Hepatocyte (in vitro differentiated cells): ENCODE results near the gene SIPA1L2. TPM values are rescaled to one million over a fixed set of nuclear protein-coding genes. Genes with fewer than 3 reads are reported as not detected.
A peak's percentile ranks its signal among the peaks of the same experiment; 100 is the strongest.

Experiments
- DNase-seq: peaks from one replicate; pipeline ENCODE4 v3.0.0-alpha.2; 2016; ENCODE audit warnings: low spot score
- H2AFZ ChIP-seq: fragments of 200-600 bp; sonication (generic); 2 replicates; pipeline ENCODE4 v1.6.0; 2016; ENCODE audit warnings: antibody characterized with exemption, mild to moderate bottlenecking
- H3K27ac ChIP-seq: fragments of 200-600 bp; sonication (generic); 2 replicates; pipeline ENCODE4 v1.5.1; 2016; ENCODE audit warnings: mild to moderate bottlenecking
- H3K27me3 ChIP-seq: fragments of 200-600 bp; sonication (generic); 2 replicates; pipeline ENCODE4 v1.6.1; 2016
- H3K36me3 ChIP-seq: fragments of 200-600 bp; sonication (generic); replicated peaks from 2 replicates; pipeline ENCODE4 v1.5.1; 2016; ENCODE audit warnings: low read depth; ENCODE audit not compliant: insufficient read depth
- H3K4me1 ChIP-seq: fragments of 200-600 bp; sonication (generic); 2 replicates; pipeline ENCODE4 v1.5.1; 2016; ENCODE audit warnings: mild to moderate bottlenecking, moderate library complexity; ENCODE audit not compliant: insufficient read depth
- H3K4me2 ChIP-seq: fragments of 200-600 bp; sonication (generic); 2 replicates; pipeline ENCODE4 v1.6.0; 2016
- H3K4me3 ChIP-seq: fragments of 200-600 bp; sonication (generic); 2 replicates; pipeline ENCODE4 v1.5.1; 2016; ENCODE audit warnings: mild to moderate bottlenecking
- H3K79me2 ChIP-seq: fragments of 200-600 bp; sonication (generic); 2 replicates; pipeline ENCODE4 v1.6.0; 2017; ENCODE audit warnings: mild to moderate bottlenecking
- H3K9me2 ChIP-seq: fragments of 200-600 bp; sonication (generic); replicated peaks from 2 replicates; pipeline ENCODE4 v1.6.0; 2017; ENCODE audit warnings: mild to moderate bottlenecking; ENCODE audit not compliant: insufficient read depth
- H3K9me3 ChIP-seq: fragments of 200-600 bp; sonication (generic); 2 replicates; pipeline ENCODE4 v1.5.1; 2016; ENCODE audit warnings: low read depth, mild to moderate bottlenecking
- H4K20me1 ChIP-seq: fragments of 200-600 bp; sonication (generic); 2 replicates; pipeline ENCODE4 v1.6.0; 2016; ENCODE audit warnings: mild to moderate bottlenecking; ENCODE audit not compliant: insufficient read depth, poor library complexity, severe bottlenecking
- CTCF ChIP-seq: fragments of 200-600 bp; sonication (generic); IDR thresholded peaks from 2 replicates; pipeline ENCODE4 v1.5.1; 2016; ENCODE audit warnings: antibody characterized with exemption, mild to moderate bottlenecking; ENCODE audit not compliant: poor library complexity
- EZH2 ChIP-seq: fragments of 200-600 bp; sonication (generic); IDR thresholded peaks from 2 replicates; pipeline ENCODE4 v1.6.1; 2016; ENCODE audit warnings: antibody characterized with exemption, mild to moderate bottlenecking, borderline replicate concordance
- EZH2phosphoT487 ChIP-seq: fragments of 200-600 bp; sonication (generic); IDR thresholded peaks from one replicate; pipeline ENCODE4 v1.6.1; 2018; ENCODE audit warnings: antibody characterized with exemption, mild to moderate bottlenecking, low read depth, moderate library complexity; ENCODE audit not compliant: unreplicated experiment, severe bottlenecking
- WGBS: methylation state at CpG from one replicate; pipeline ENCODE4 v1.1.6; 2016; ENCODE audit warnings: low lambda C conversion rate; ENCODE audit errors: missing lambda C conversion rate; 5-methylcytosine and 5-hydroxymethylcytosine counted together
- polyA plus RNA-seq: library from polyadenylated mRNA; unstranded; fragments of >200 nt; fragmentation: Nextera tagmentation; extraction: Ambion mirVana; gene quantifications from 2 replicates; pipeline ENCODE4 v1.2.1, GENCODE V29; 2016
- total RNA-seq: library from RNA; depleted of rRNA; stranded (reverse); fragments of >200 nt; gene quantifications from 2 replicates; pipeline ENCODE4 v1.2.3, GENCODE V29; 2014

The SIPA1L2 gene
- total and polyA plus RNA-seq, 2 experiments from 2014 or later = 21.6 to 50.1 TPM

- Histone ChIP-seq H4K20me1 (no peaks in the 10 kb centered on the region), H3K27me3 (no peaks in the 10 kb centered on the region), H3K4me1 (peaks cover 11% of the 10 kb centered on the region), H3K27ac (peak overlapping the region; percentile 32), H3K79me2 (no peaks in the 10 kb centered on the region), H3K9me2 (no peaks in the 10 kb centered on the region), H2AFZ (no peak overlapping the region), H3K9me3 (no peaks in the 10 kb centered on the region), H3K4me2 (no peak overlapping the region), H3K4me3 (no peak overlapping the region), H3K36me3 (no peaks in the 10 kb centered on the region)
- DNase-seq = no peak
- 72% methylated on average over 4 of the region's 4 CpGs for WGBS
- TF ChIP-seq EZH2phosphoT487 = no peak
- no peak for TF ChIP-seq CTCF
- TF ChIP-seq EZH2 = no peak
Measured at GRCh38 chr1:232655746-232656085, 25.8 kb upstream of the SIPA1L2 start.

GRCh38 chr1:232655028-232655745 lies 25.3 kb upstream of the SIPA1L2 start:
- TF ChIP-seq CTCF (no peak), EZH2 (no peak), EZH2phosphoT487 (no peak)
- H3K9me2 ChIP-seq = no peaks in the 10 kb centered on the region
- no peaks in the 10 kb centered on the region for H3K79me2 ChIP-seq
- DNase-seq = peak; percentile 28
- 39% methylated on average over 5 of the region's 5 CpGs for WGBS
- H3K4me2 ChIP-seq = no peak overlapping the region
- H2AFZ ChIP-seq = no peak overlapping the region
- H3K27ac ChIP-seq = peak overlapping the region; percentile 32
- H3K4me1 ChIP-seq = peaks cover 11% of the 10 kb centered on the region
- no peaks in the 10 kb centered on the region for H3K27me3 ChIP-seq
- H3K36me3 ChIP-seq = no peaks in the 10 kb centered on the region
- no peak overlapping the region for H3K4me3 ChIP-seq
- H3K9me3 ChIP-seq = no peaks in the 10 kb centered on the region
- no peaks in the 10 kb centered on the region for H4K20me1 ChIP-seq

GRCh38 chr1:232653789-232654188 lies 23.9 kb upstream of the SIPA1L2 start:
- 66% methylated on average over 3 of the region's 3 CpGs for WGBS
- H3K36me3 ChIP-seq = no peaks in the 10 kb centered on the region

More at GRCh38 chr1:232653789-232654188, 23.9 kb upstream of the SIPA1L2 start:
- TF ChIP-seq EZH2phosphoT487 = no peak
- TF ChIP-seq EZH2 = no peak
- TF ChIP-seq CTCF = no peak
- Histone ChIP-seq H3K27ac (no peak overlapping the region), H3K4me1 (no peaks in the 10 kb centered on the region), H3K9me3 (no peaks in the 10 kb centered on the region), H3K27me3 (no peaks in the 10 kb centered on the region), H4K20me1 (no peaks in the 10 kb centered on the region), H3K79me2 (no peaks in the 10 kb centered on the region), H2AFZ (no peak overlapping the region), H3K4me2 (no peak overlapping the region), H3K9me2 (no peaks in the 10 kb centered on the region), H3K4me3 (no peak overlapping the region)
- DNase-seq = no peak
